H1 (cell line): ENCODE data around the gene CSKMT. TPM values are rescaled to one million over a fixed set of nuclear protein-coding genes. Genes with fewer than 3 reads are reported as not detected.

Experiments
- CTCF ChIA-PET: fragments of 300-600 bp; sonication (Branson Sonifier 250); formaldehyde crosslinking; loops from one replicate; lab custom pipeline; 2021; ENCODE audit not compliant: partially characterized antibody; lab: Charles Lee
- POLR2A ChIA-PET: fragments of 300-600 bp; sonication (Branson Sonifier 250); formaldehyde crosslinking; loops from one replicate; lab custom pipeline; 2021; ENCODE audit warnings: inconsistent platforms; ENCODE audit not compliant: partially characterized antibody; lab: Charles Lee
- DNase-seq, 2 experiments: peaks; one replicate each; pipeline versions ENCODE4 v3.0.0 to v3.0.0-alpha.2; 2010 to 2022; ENCODE audit warnings: low spot score in 2 of 2, low read depth in 1 of 2, mixed read lengths in 1 of 2
- FAIRE-seq: peaks from 2 replicates; lab custom pipeline; 2011; peaks lifted over from hg19 to GRCh38; lab: Jason Lieb, UNC
- H2AFZ ChIP-seq: 2 replicates; pipeline ENCODE4 v1.8.1; 2012; ENCODE audit warnings: low read length, inconsistent platforms
- H2AK5ac ChIP-seq: 2 replicates; pipeline ENCODE4 v1.6.1; 2013; ENCODE audit warnings: low read depth, low read length
- H2BK120ac ChIP-seq: replicated peaks from 2 replicates; pipeline ENCODE3; 2013; ENCODE audit warnings: low read depth, low read length, inconsistent platforms
- H2BK12ac ChIP-seq: 2 replicates; pipeline ENCODE4 v1.6.1; 2013; ENCODE audit warnings: low read depth, low read length
- H2BK15ac ChIP-seq: 2 replicates; pipeline ENCODE4 v1.6.1; 2013; ENCODE audit warnings: low read length
- H2BK20ac ChIP-seq: 2 replicates; pipeline ENCODE4 v1.6.1; 2013; ENCODE audit warnings: low read length
- H2BK5ac ChIP-seq: 2 replicates; pipeline ENCODE4 v1.6.1; 2013; ENCODE audit warnings: low read depth, low read length
- H3K14ac ChIP-seq: 2 replicates; pipeline ENCODE4 v1.6.1; 2013; ENCODE audit warnings: inconsistent platforms; ENCODE audit not compliant: insufficient read length
- H3K18ac ChIP-seq: 2 replicates; pipeline ENCODE4 v1.6.1; 2013; ENCODE audit warnings: low read length; ENCODE audit errors: extremely low read depth
- H3K23ac ChIP-seq: 2 replicates; pipeline ENCODE4 v1.6.1; 2013; ENCODE audit warnings: inconsistent platforms; ENCODE audit not compliant: insufficient read length
- H3K23me2 ChIP-seq: 2 replicates; pipeline ENCODE4 v1.6.1; 2013; ENCODE audit warnings: low read depth, low read length
- H3K27ac ChIP-seq: 2 replicates; pipeline ENCODE4 v1.6.1; 2011; ENCODE audit warnings: low read depth, low read length, inconsistent platforms
- H3K27me3 ChIP-seq, 4 experiments: replicated peaks in 1 of 4; 1 replicate in 1 of 4; 2 replicates in 3 of 4; pipeline versions ENCODE4 v1.6.1 to v1.8.1; 2011 to 2013; ENCODE audit warnings: low read length in 3 of 4, mild to moderate bottlenecking in 3 of 4, inconsistent platforms in 2 of 4, mixed read lengths in 2 of 4, moderate library complexity in 1 of 4; ENCODE audit not compliant: control insufficient read depth in 3 of 4, insufficient read depth in 3 of 4; ENCODE audit errors: extremely low read depth in 1 of 4
- H3K36me3 ChIP-seq, 4 experiments: 2 replicates each; pipeline versions ENCODE4 v1.6.1 to v1.8.1; 2011 to 2013; ENCODE audit warnings: mild to moderate bottlenecking in 4 of 4, low read length in 3 of 4, moderate library complexity in 2 of 4, control low read depth in 1 of 4, inconsistent platforms in 1 of 4; ENCODE audit not compliant: insufficient read depth in 4 of 4, control insufficient read depth in 2 of 4
- H3K4ac ChIP-seq: replicated peaks from 2 replicates; pipeline ENCODE3; 2013; ENCODE audit warnings: low read length, low read depth, mixed read lengths, inconsistent platforms; ENCODE audit not compliant: insufficient read length
- H3K4me1 ChIP-seq, 4 experiments: replicated peaks in 1 of 4; 1 replicate in 1 of 4; 2 replicates in 3 of 4; pipeline versions ENCODE4 v1.6.1 to v1.8.1; 2011 to 2013; ENCODE audit warnings: low read length in 3 of 4, inconsistent platforms in 2 of 4, mixed read lengths in 1 of 4; ENCODE audit not compliant: insufficient read depth in 4 of 4, control insufficient read depth in 3 of 4
- H3K4me2 ChIP-seq, 2 experiments: 2 replicates each; pipeline versions ENCODE4 v1.6.1 to v1.8.1; 2011 to 2013; ENCODE audit warnings: low read depth in 2 of 2, low read length in 2 of 2, control low read depth in 1 of 2, inconsistent platforms in 1 of 2, mild to moderate bottlenecking in 1 of 2; ENCODE audit not compliant: insufficient read depth in 1 of 2
- H3K4me3 ChIP-seq, 4 experiments: fragments of 200-600, 300-600 bp in 1 of 4; sonication (generic), shearing (Covaris generic), sonication (Bioruptor Twin) in 1 of 4; 2 replicates each; pipeline versions ENCODE4 v1.5.1 to v1.8.1; 2011 to 2016; ENCODE audit warnings: low read length in 4 of 4, low read depth in 3 of 4, control low read depth in 2 of 4, inconsistent platforms in 2 of 4, mild to moderate bottlenecking in 2 of 4, mixed read lengths in 1 of 4, moderate library complexity in 1 of 4; ENCODE audit not compliant: insufficient read depth in 2 of 4; ENCODE audit errors: extremely low read depth in 1 of 4
- H3K56ac ChIP-seq: replicated peaks from 2 replicates; pipeline ENCODE3; 2013; ENCODE audit warnings: low read depth, mild to moderate bottlenecking, mixed read lengths, low read length, inconsistent platforms; ENCODE audit not compliant: insufficient read length
- H3K79me1 ChIP-seq: 2 replicates; pipeline ENCODE4 v1.6.1; 2013; ENCODE audit warnings: low read depth, low read length, control low read depth
- H3K79me2 ChIP-seq, 2 experiments: 2 replicates each; pipeline versions ENCODE4 v1.6.1 to v1.8.1; 2012 to 2013; ENCODE audit warnings: low read length in 2 of 2, mild to moderate bottlenecking in 2 of 2, inconsistent platforms in 1 of 2; ENCODE audit not compliant: insufficient read depth in 2 of 2, control insufficient read depth in 1 of 2
- H3K9ac ChIP-seq, 4 experiments: replicated peaks in 1 of 4; 1 replicate in 1 of 4; 2 replicates in 3 of 4; pipeline versions ENCODE4 v1.6.1 to v1.8.1; 2011 to 2013; ENCODE audit warnings: low read depth in 3 of 4, low read length in 3 of 4, control low read depth in 2 of 4, mild to moderate bottlenecking in 2 of 4, moderate library complexity in 2 of 4, inconsistent platforms in 1 of 4; ENCODE audit errors: extremely low read depth in 1 of 4
- H3K9me3 ChIP-seq, 2 experiments: 2 replicates each; pipeline versions ENCODE4 v1.6.1 to v1.8.1; 2012 to 2013; ENCODE audit warnings: mild to moderate bottlenecking in 2 of 2, moderate library complexity in 2 of 2, control low read depth in 1 of 2, inconsistent platforms in 1 of 2, low read depth in 1 of 2, low read length in 1 of 2, mixed read lengths in 1 of 2; ENCODE audit not compliant: insufficient read depth in 2 of 2
- H4K20me1 ChIP-seq, 2 experiments: replicated peaks in 1 of 2; 2 replicates each; pipeline versions ENCODE3 to v1.8.1; 2011 to 2013; ENCODE audit warnings: inconsistent platforms in 2 of 2, low read length in 2 of 2, mild to moderate bottlenecking in 1 of 2; ENCODE audit not compliant: insufficient read depth in 2 of 2, control insufficient read depth in 1 of 2
- H4K5ac ChIP-seq: 2 replicates; pipeline ENCODE4 v1.6.1; 2013; ENCODE audit warnings: low read length, low read depth, mixed read lengths, inconsistent platforms; ENCODE audit not compliant: insufficient read length
- H4K8ac ChIP-seq: 2 replicates; pipeline ENCODE4 v1.8.0; 2013; ENCODE audit warnings: mild to moderate bottlenecking, moderate library complexity, low read length, inconsistent platforms; ENCODE audit not compliant: insufficient read depth; ENCODE audit errors: extremely low read depth
- H4K91ac ChIP-seq: replicated peaks from 2 replicates; pipeline ENCODE3; 2013; ENCODE audit warnings: low read length, mixed read lengths, inconsistent platforms; ENCODE audit not compliant: insufficient read length
- ASH2L ChIP-seq: fragments of 200-600, 300-600 bp; sonication (generic); IDR thresholded peaks from one replicate; pipeline ENCODE4 v1.7.1; 2017; ENCODE audit warnings: low read length
- CHD1 ChIP-seq: IDR thresholded peaks from 2 replicates; pipeline ENCODE4 v1.6.1; 2012; ENCODE audit warnings: low read depth, low read length, improper control_type of control experiment
- EGR1 ChIP-seq: IDR thresholded peaks from 2 replicates; pipeline ENCODE4 v1.6.1; 2011; ENCODE audit warnings: low read depth, low read length, borderline replicate concordance
- GABPA ChIP-seq: IDR thresholded peaks from 2 replicates; pipeline ENCODE4 v1.6.1; 2011; ENCODE audit warnings: mild to moderate bottlenecking, low read length, moderate library complexity, borderline replicate concordance; ENCODE audit not compliant: insufficient read depth
- HDAC2 ChIP-seq, 2 experiments: fragments of 300-600 bp in 1 of 2; sonication (generic) in 1 of 2; IDR thresholded peaks; 2 replicates each; pipeline ENCODE4 v1.6.1; 2011 to 2012; ENCODE audit warnings: low read depth in 2 of 2, low read length in 2 of 2, mild to moderate bottlenecking in 2 of 2, moderate library complexity in 2 of 2, borderline replicate concordance in 1 of 2, inconsistent platforms in 1 of 2
- KDM5A ChIP-seq: fragments of 200-600 bp; IDR thresholded peaks from 2 replicates; pipeline ENCODE4 v1.7.1; 2012; ENCODE audit warnings: mild to moderate bottlenecking, low read length, inconsistent platforms, mixed read lengths
- POLR2A ChIP-seq, 2 experiments: IDR thresholded peaks; 1 replicate in 1 of 2; 2 replicates in 1 of 2; pipeline ENCODE4 v1.6.1; 2011; ENCODE audit warnings: low read depth in 2 of 2, low read length in 2 of 2, mild to moderate bottlenecking in 2 of 2; ENCODE audit errors: control extremely low read depth in 1 of 2
- POU5F1 ChIP-seq: IDR thresholded peaks from 2 replicates; pipeline ENCODE4 v1.6.1; 2011; ENCODE audit warnings: low read depth, mild to moderate bottlenecking, low read length, moderate library complexity
- SIRT6 ChIP-seq: IDR thresholded peaks from one replicate; pipeline ENCODE4 v1.7.1; 2012; ENCODE audit warnings: low read length, inconsistent platforms
- SP4 ChIP-seq: IDR thresholded peaks from 2 replicates; pipeline ENCODE4 v1.6.1; 2012; ENCODE audit warnings: low read length, inconsistent platforms
- WGBS, 2 experiments: shearing (Covaris generic) in 1 of 2; methylation state at CpG; one replicate each; pipeline versions ENCODE4 v1.1.6 to v1.1.7; 2013 to 2015; ENCODE audit warnings: low lambda C conversion rate in 2 of 2, mixed read lengths in 2 of 2, inconsistent platforms in 1 of 2, low coverage in 1 of 2, missing lambda C conversion rate in 1 of 2; ENCODE audit not compliant: insufficient replicate concordance in 2 of 2, insufficient coverage in 1 of 2, insufficient read length in 1 of 2; ENCODE audit errors: extremely low coverage in 1 of 2, missing lambda C conversion rate in 1 of 2; 5-methylcytosine and 5-hydroxymethylcytosine counted together
- polyA plus RNA-seq, 7 experiments: library from polyadenylated mRNA; depleted of rRNA in 3 of 7; stranded (reverse) in 5 of 7; unstranded in 2 of 7; fragments of >200 nt in 5 of 7; fragments of 200-250 nt in 2 of 7; gene quantifications; 1 replicate in 5 of 7; 2 replicates in 1 of 7; 4 replicates in 1 of 7; pipeline versions ENCODE4 v1.2.1 to v1.2.3, GENCODE V29; 2011 to 2013; ENCODE audit warnings: missing spikeins in 2 of 7, mixed read lengths in 2 of 7
- total RNA-seq: library from RNA; stranded (reverse); fragmentation: NEBNext Ultra II Directional; extraction: Animal tissue kit (Norgen Biotek cat#: 25700); gene quantifications from 2 replicates; pipeline ENCODE4 v1.2.1, GENCODE V29; 2021
- TF ChIP-seq, protein P1 (sequence below): IDR thresholded peaks from 2 replicates; pipeline ENCODE4 v1.6.1; 2012; ENCODE audit warnings: inconsistent platforms

CSKMT gene
- total and polyA plus RNA-seq, 2 of the 8 experiments (the other 6 are each of a cell fraction or from before 2014, with no cell fraction given), result 12.0 to 66.1 TPM

DNA sequence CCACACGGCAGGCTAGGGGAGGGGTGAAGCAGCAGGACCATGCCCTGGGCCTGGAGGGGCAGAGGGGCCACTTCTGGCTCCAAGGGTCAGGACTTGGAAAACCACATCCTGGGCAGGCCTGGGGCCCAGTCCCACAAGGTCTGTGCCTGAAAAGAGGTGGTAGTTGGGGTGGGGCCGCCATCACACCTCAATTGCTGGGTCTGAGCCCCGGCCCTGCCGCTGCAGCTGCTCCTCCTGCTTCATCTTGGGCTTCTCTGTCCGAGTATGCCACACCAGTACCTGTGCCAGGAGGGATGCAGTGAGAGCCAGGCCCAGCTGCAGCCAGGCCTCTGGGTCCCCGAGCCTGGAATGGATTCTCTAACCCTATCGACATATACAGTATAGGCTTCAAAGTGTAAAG lies 49.6 kb upstream of the CSKMT start:
- TF ChIP-seq POLR2A (IDR thresholded peaks at IDR 0.05; ENCODE audit: control extremely low read depth in 1 of 2, low read depth in 2 of 2, low read length in 2 of 2) (no peak), POU5F1 (no peak), CHD1 (no peak), HDAC2 (IDR thresholded peaks at IDR 0.05; ENCODE audit: borderline replicate concordance in 1 of 2, low read depth in 2 of 2, low read length in 2 of 2) (no peak), SIRT6 (no peak), SP4 (no peak), ASH2L (no peak), KDM5A (no peak), EGR1 (no peak), GABPA (no peak)
- TF ChIP-seq, protein P1, sequence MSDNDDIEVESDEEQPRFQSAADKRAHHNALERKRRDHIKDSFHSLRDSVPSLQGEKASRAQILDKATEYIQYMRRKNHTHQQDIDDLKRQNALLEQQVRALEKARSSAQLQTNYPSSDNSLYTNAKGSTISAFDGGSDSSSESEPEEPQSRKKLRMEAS, result no peak
- TF ChIP-seq, all 59 proteins: peak for 0
- Histone ChIP-seq H3K27me3 (peaks cover 0 to 3% (median 2%) of the 10 kb centered on the region in 4 experiments; a peak in 1 of 7 replicates), H4K5ac (no peak overlapping the region), H3K4me3 (no peak overlapping the region), H2BK120ac (no peak overlapping the region), H3K79me1 (no peaks in the 10 kb centered on the region), H3K14ac (no peak overlapping the region), H3K9me3 (no peaks in the 10 kb centered on the region), H3K9ac (no peak overlapping the region), H3K4ac (no peak overlapping the region), H2BK5ac (no peak overlapping the region), H3K4me1 (peaks cover 0 to 20% (median 12%) of the 10 kb centered on the region in 4 experiments; a peak in 6 of 7 replicates), H3K27ac (no peak overlapping the region), H2BK12ac (no peak overlapping the region), H2BK15ac (no peak overlapping the region), H3K23ac (no peak overlapping the region), H2AK5ac (no peak overlapping the region), H2BK20ac (no peak overlapping the region), H3K23me2 (peaks cover 8% of the 10 kb centered on the region; the same call in 1 of the 2 replicates), H4K20me1 (no peaks in the 10 kb centered on the region), H3K36me3 (no peaks in the 10 kb centered on the region; a peak in 1 of 8 replicates), H3K79me2 (no peaks in the 10 kb centered on the region), H3K4me2 (no peak overlapping the region), H4K8ac (no peak overlapping the region), H3K56ac (no peak overlapping the region), H4K91ac (no peak overlapping the region), H2AFZ (no peak overlapping the region), H3K18ac (no peak overlapping the region)
- WGBS, 2 experiments, result 97% methylated on average over 7 of the region's 7 CpGs; no CpG with 5 or more reads in 1 of the 2 experiments
- ChIA-PET POLR2A (interaction anchor here (0.9 to 15.8 kb wide), 5 partner anchors 9 to 50 kb away, joined by 3 to 235 read pairs (median 4); partner anchors contain the start of genes C11orf98, CSKMT, MTA2 and TUT1), CTCF (no interaction called here)
- FAIRE-seq (no peak), DNase-seq (no peak)
